ENCODE measurements around the gene RNF19B. TPM values are rescaled to one million over a fixed set of nuclear protein-coding genes. Genes with fewer than 3 reads are reported as not detected.

Gene RNF19B
- total RNA-seq, 2 donors from 2014 or later, result 17.8 TPM

DNA sequence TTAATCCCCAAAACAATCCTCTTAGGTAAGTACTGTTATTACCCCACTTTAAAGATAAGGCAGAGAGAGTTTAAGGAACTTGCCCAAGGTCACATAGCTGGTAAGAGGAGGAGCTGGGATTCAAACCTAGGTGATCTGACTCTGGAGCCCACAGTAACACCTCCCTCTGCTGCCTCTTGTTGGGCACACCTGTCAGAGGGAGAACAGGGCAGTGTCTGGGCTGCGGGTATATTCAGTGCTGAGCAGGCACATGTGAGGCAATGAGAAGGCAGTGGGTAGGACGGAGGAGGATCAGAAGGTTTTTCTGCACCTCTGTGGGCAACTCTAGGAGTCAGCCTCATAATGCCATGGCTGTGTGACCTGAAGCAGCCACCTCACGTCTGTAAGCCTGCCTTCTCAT lies 76.5 kb downstream of the RNF19B start:
- Histone ChIP-seq H3K27ac (ENCODE audit: low read depth, low read length) (no peak overlapping the region), H3K27me3 (ENCODE audit: control insufficient read depth, insufficient read depth, low read length, poor library complexity, severe bottlenecking) (peaks cover 90% of the 10 kb centered on the region), H3K4me1 (ENCODE audit: control insufficient read depth, insufficient read depth, low read length) (no peaks in the 10 kb centered on the region), H3K9ac (ENCODE audit: extremely low read depth, low read length, poor library complexity, severe bottlenecking) (no peak overlapping the region), H3K9me3 (ENCODE audit: control insufficient read depth, low read length) (no peaks in the 10 kb centered on the region), H3K36me3 (ENCODE audit: control insufficient read depth, insufficient read depth, low read length) (no peaks in the 10 kb centered on the region), H3K4me3 (ENCODE audit: low read length) (no peak overlapping the region)
- Mint-ChIP-seq H3K27me3 (ENCODE audit: insufficient read depth) (peaks cover 93% of the 10 kb centered on the region), H3K36me3 (ENCODE audit: low read depth) (no peaks in the 10 kb centered on the region), H3K9me3 (peaks cover 6% of the 10 kb centered on the region), H3K4me3 (no peak overlapping the region), H3K27ac (no peak overlapping the region), H3K4me1 (peaks cover 4% of the 10 kb centered on the region)
- TF ChIP-seq, protein P1, sequence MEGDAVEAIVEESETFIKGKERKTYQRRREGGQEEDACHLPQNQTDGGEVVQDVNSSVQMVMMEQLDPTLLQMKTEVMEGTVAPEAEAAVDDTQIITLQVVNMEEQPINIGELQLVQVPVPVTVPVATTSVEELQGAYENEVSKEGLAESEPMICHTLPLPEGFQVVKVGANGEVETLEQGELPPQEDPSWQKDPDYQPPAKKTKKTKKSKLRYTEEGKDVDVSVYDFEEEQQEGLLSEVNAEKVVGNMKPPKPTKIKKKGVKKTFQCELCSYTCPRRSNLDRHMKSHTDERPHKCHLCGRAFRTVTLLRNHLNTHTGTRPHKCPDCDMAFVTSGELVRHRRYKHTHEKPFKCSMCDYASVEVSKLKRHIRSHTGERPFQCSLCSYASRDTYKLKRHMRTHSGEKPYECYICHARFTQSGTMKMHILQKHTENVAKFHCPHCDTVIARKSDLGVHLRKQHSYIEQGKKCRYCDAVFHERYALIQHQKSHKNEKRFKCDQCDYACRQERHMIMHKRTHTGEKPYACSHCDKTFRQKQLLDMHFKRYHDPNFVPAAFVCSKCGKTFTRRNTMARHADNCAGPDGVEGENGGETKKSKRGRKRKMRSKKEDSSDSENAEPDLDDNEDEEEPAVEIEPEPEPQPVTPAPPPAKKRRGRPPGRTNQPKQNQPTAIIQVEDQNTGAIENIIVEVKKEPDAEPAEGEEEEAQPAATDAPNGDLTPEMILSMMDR (conservative IDR thresholded peaks at IDR 0.05), result no peak
- WGBS, 2 experiments (ENCODE audit: insufficient coverage in 1 of 2, insufficient read length in 1 of 2), result 69 to 85% methylated on average over 2 to 3 of the region's 3 CpGs
- no peak for DNase-seq

DNA sequence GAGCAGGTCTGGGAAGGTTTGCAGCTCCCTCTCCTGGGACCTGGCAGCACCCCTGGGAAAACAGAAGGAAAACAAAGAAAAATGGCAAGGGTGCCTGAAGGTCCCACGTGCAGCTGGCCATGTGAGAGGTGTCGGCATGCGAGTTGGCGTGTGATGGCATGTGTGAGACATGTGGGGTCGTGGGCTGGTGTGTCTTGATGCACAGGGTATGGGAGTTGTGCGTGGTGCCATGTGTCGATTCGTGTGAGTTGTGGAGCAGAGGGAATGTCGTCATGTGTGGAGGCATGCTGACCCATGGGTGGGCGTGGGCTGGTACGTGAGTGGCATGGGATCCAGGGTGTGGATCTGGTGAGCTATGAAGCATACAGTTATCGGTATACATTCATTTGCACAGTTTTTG lies 77.0 kb downstream of the RNF19B start:
- TF ChIP-seq, protein P1 (conservative IDR thresholded peaks at IDR 0.05), result no peak
- Histone ChIP-seq H3K36me3 (ENCODE audit: control insufficient read depth, insufficient read depth, low read length) (no peaks in the 10 kb centered on the region), H3K4me3 (ENCODE audit: low read length) (no peak overlapping the region), H3K9me3 (ENCODE audit: control insufficient read depth, low read length) (no peaks in the 10 kb centered on the region), H3K4me1 (ENCODE audit: control insufficient read depth, insufficient read depth, low read length) (no peaks in the 10 kb centered on the region), H3K27me3 (ENCODE audit: control insufficient read depth, insufficient read depth, low read length, poor library complexity, severe bottlenecking) (peaks cover 86% of the 10 kb centered on the region), H3K27ac (ENCODE audit: low read depth, low read length) (no peak overlapping the region), H3K9ac (ENCODE audit: extremely low read depth, low read length, poor library complexity, severe bottlenecking) (no peak overlapping the region)
- H3K4me1 Mint-ChIP-seq, result peaks cover 4% of the 10 kb centered on the region
- no peak overlapping the region for H3K27ac Mint-ChIP-seq
- peaks cover 89% of the 10 kb centered on the region for H3K27me3 Mint-ChIP-seq (ENCODE audit: insufficient read depth)
- no peak overlapping the region for H3K4me3 Mint-ChIP-seq
- peaks cover 4% of the 10 kb centered on the region for H3K9me3 Mint-ChIP-seq
- H3K36me3 Mint-ChIP-seq (ENCODE audit: low read depth), result no peaks in the 10 kb centered on the region
- DNase-seq, result no peak
- WGBS, 2 experiments (ENCODE audit: insufficient coverage in 1 of 2, insufficient read length in 1 of 2), result 77 to 84% methylated on average over 6 to 12 of the region's 12 CpGs

DNA sequence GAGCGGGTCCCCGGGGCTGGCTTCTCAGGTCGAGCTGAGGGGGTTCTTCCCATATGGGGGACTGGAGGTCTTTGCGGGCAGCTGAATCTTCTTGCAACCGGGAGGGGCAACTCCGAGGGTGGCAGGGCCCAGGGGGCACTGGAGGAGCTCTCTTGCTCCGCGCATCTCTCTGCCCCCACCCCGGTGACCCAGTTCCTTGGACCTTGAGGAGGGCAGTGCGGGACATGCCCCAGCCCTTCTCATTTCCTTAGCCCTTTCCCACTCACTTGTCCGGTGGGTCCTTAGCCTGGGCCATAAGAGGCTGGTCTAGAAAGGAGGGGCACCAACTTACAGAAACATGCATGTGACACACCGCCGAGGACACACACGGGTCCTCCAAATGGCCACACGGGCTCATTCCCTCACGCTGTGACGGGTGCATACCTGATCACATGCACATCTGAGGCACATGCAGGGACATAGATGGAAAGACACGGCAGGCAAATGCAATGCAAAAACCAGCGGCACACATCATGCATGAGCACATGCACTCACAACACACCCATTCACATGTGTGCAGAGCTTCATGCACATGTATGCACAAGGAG lies 77.7 kb downstream of the RNF19B start:
- Mint-ChIP-seq H3K4me1 (peaks cover 4% of the 10 kb centered on the region), H3K4me3 (no peak overlapping the region), H3K36me3 (ENCODE audit: low read depth) (no peaks in the 10 kb centered on the region), H3K27me3 (ENCODE audit: insufficient read depth) (peaks cover 84% of the 10 kb centered on the region), H3K27ac (no peak overlapping the region), H3K9me3 (no peaks in the 10 kb centered on the region)
- TF ChIP-seq, protein P1 (conservative IDR thresholded peaks at IDR 0.05), result no peak
- WGBS, 2 experiments (ENCODE audit: insufficient coverage in 1 of 2, insufficient read length in 1 of 2), result 49 to 53% methylated on average over 12 to 19 of the region's 19 CpGs
- Histone ChIP-seq H3K9me3 (ENCODE audit: control insufficient read depth, low read length) (no peaks in the 10 kb centered on the region), H3K9ac (ENCODE audit: extremely low read depth, low read length, poor library complexity, severe bottlenecking) (no peak overlapping the region), H3K4me3 (ENCODE audit: low read length) (no peak overlapping the region), H3K36me3 (ENCODE audit: control insufficient read depth, insufficient read depth, low read length) (no peaks in the 10 kb centered on the region), H3K27me3 (ENCODE audit: control insufficient read depth, insufficient read depth, low read length, poor library complexity, severe bottlenecking) (peaks cover 79% of the 10 kb centered on the region), H3K4me1 (ENCODE audit: control insufficient read depth, insufficient read depth, low read length) (no peaks in the 10 kb centered on the region), H3K27ac (ENCODE audit: low read depth, low read length) (no peak overlapping the region)
- DNase-seq, result no peak

Other genes starting within 250 kb of the RNF19B start
- gene YARS1, start 147.5 kb downstream of the RNF19B start, total RNA-seq, result 100 to 1,000 TPM; 141 to 154 TPM
- 100 to 1,000 TPM in 1 of 2 donors, 10 to 100 TPM in 1; 91.4 to 112 TPM for gene S100PBP, start 147.2 kb downstream of the RNF19B start, total RNA-seq
- gene FNDC5, start 93.9 kb downstream of the RNF19B start, total RNA-seq, result 1 to 10 TPM; 6.0 to 7.2 TPM
- 1 to 10 TPM in 1 of 2 donors, not detected in 1; 1.2 TPM for gene HPCA, start 78.3 kb downstream of the RNF19B start, total RNA-seq
- 10 to 100 TPM in 1 of 2 donors, 1 to 10 TPM in 1; 8.6 to 12.3 TPM for gene TMEM54, start 63.4 kb downstream of the RNF19B start, total RNA-seq
- 100 to 1,000 TPM; 114 to 118 TPM for gene AK2, start 72.1 kb upstream of the RNF19B start, total RNA-seq
- 1 to 10 TPM; 1.7 to 3.0 TPM for gene AZIN2, start 116.3 kb upstream of the RNF19B start, total RNA-seq
- 1 to 10 TPM; 5.1 to 6.0 TPM for gene TRIM62, start 217.2 kb upstream of the RNF19B start, total RNA-seq